ENCODE data around the gene CLDN2.
"Not testable (repeated sequence)": the region's sequence is repeated elsewhere in the genome, so short reads cannot be mapped to it uniquely, and the experiment has no call there.

Gene CLDN2, protein sequence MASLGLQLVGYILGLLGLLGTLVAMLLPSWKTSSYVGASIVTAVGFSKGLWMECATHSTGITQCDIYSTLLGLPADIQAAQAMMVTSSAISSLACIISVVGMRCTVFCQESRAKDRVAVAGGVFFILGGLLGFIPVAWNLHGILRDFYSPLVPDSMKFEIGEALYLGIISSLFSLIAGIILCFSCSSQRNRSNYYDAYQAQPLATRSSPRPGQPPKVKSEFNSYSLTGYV

DNA sequence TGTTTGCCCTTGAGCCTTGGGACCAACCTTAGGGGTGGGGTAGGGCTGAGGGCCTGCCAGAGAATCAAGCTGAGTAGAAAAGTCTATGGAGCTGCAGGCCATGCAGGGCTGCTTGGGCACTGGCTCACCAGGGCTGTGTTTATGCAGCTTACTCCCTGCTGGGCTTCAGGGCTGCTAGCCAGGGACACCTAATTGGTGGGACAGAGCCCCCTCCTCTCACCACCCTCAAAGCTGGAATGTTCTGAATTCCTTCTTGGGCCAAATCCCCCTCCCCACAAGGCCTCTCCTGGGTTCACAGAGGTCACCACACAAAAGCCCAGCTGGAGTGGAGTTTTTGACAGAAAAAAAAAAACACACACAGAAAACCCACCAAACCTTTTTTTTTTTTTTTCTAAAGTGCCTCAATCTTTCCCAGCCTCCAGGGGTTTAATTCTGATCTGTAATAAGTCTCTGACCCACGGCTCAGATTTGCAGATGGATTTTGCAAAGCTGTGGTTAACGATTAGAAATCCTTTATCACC lies at the start of gene CLDN2:
Gene CLDN2, plus strand, starts transcription at position 471 of the 521 bp plus-strand sequence. CDS start 7,827 bp downstream, outside the sequence.
- H3K9me3 ChIP-seq (ENCODE audit: control insufficient read depth, insufficient read depth, low read depth, low read length) = no peaks in the 10 kb centered on the region
- ChIA-PET POLR2A (no interaction called here), CTCF (interaction anchor here (0.6 to 1.8 kb wide), 3 partner anchors 40 to 105 kb away, joined by 3 to 7 read pairs (median 3); no protein-coding TSS in a partner anchor)
- no peak within 1 kb of the TSS for H3K27ac ChIP-seq (ENCODE audit: extremely low read depth, low read depth, low read length)
- no peaks in the 10 kb centered on the region for H3K36me3 ChIP-seq (ENCODE audit: control insufficient read depth in 2 of 2, insufficient read depth in 1 of 2, low read length in 2 of 2)
- TF ChIP-seq ZNF677 (tag by site-specific recombination; IDR thresholded peaks at IDR 0.05) = no peak
- peak; percentile 62 for TF ChIP-seq ZIC2 (tag by site-specific recombination; IDR thresholded peaks at IDR 0.05)
- H3K4me1 ChIP-seq (ENCODE audit: control insufficient read depth, insufficient read depth, low read length) = no peaks in the 10 kb centered on the region
- H3K4me3 ChIP-seq (ENCODE audit: low read depth, low read length) = no peak within 1 kb of the TSS

DNA sequence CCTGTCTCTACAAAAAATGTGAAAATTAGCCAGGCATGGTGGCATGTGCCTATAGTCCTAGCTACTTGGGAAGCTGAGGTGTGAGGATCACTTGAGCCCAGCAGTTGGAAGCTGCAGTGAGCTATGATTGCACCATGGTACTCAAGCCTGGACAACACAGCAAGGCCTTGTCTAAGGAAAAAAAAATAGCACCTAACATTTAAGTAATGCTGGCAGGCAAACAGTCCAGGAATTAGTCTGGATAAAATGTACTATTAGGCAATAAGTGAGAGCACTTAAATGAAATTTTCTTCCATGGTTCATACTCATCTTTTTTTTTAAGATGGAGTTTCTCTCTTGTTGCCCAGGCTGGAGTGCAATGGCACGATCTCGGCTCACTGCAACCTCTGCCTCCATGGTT lies 47.4 kb upstream of the CLDN2 start:
- POLR2A ChIA-PET; H3K9me3 ChIP-seq (ENCODE audit: control insufficient read depth, insufficient read depth, low read depth, low read length); H3K27ac ChIP-seq (ENCODE audit: extremely low read depth, low read depth, low read length); H3K4me1 ChIP-seq (ENCODE audit: control insufficient read depth, insufficient read depth, low read length); H3K36me3 ChIP-seq (ENCODE audit: control insufficient read depth in 2 of 2, insufficient read depth in 1 of 2, low read length in 2 of 2); H3K4me3 ChIP-seq (ENCODE audit: low read depth, low read length): not testable (repeated sequence)
- CTCF ChIA-PET = interaction anchor here (1.0 to 4.8 kb wide), 4 partner anchors 10 to 1198 kb away, joined by 3 to 32 read pairs (median 7); no protein-coding TSS in a partner anchor

DNA sequence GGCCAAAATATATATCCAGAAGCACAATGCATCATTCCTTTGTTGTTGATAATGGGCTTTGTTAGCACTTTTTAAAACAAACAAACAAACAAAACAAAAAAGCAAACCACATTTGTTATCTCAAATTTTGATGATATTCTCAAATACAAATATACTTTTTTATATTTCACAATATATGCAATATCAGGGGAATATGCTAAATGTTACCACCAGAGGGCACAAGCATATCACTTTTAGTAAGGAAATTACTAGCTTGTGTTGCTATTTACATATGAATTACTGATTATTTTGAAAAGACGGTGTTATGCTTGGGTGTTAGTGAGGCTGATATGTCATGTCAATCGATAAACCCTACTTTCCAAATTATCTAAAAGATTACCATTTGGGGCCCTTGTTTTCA lies 46.1 kb upstream of the CLDN2 start:
- CTCF ChIA-PET = interaction anchor here (0.6 to 4.8 kb wide), 28 partner anchors 8 to 1211 kb away, joined by 3 to 32 read pairs (median 3); partner anchors contain the start of genes CLDN2, NCBP2L and RIPPLY1
- POLR2A ChIA-PET = interaction anchor here (1.3 kb wide), 1 partner anchor 125 kb away, joined by 3 read pairs; no protein-coding TSS in a partner anchor

More for the DNA sequence above, 46.1 kb upstream of the CLDN2 start:
- no peak overlapping the region for H3K27ac ChIP-seq (ENCODE audit: extremely low read depth, low read depth, low read length)
- H3K4me1 ChIP-seq (ENCODE audit: control insufficient read depth, insufficient read depth, low read length) = no peaks in the 10 kb centered on the region
- H3K9me3 ChIP-seq (ENCODE audit: control insufficient read depth, insufficient read depth, low read depth, low read length) = no peaks in the 10 kb centered on the region
- TF ChIP-seq ZNF157 (tag by site-specific recombination; IDR thresholded peaks at IDR 0.05) (no peak), ZNF776 (tag by site-specific recombination; IDR thresholded peaks at IDR 0.05; ENCODE audit: borderline replicate concordance) (no peak), ZNF621 (tag by site-specific recombination; IDR thresholded peaks at IDR 0.05) (no peak), ZNF660 (tag by site-specific recombination; IDR thresholded peaks at IDR 0.05) (peak; percentile 64; the same call in 1 of the 2 replicates), ZNF654 (tag by site-specific recombination; IDR thresholded peaks at IDR 0.05; ENCODE audit: low read depth) (peak; percentile 66), ZNF747 (tag by site-specific recombination; IDR thresholded peaks at IDR 0.05) (no peak), TCF7L2 (IDR thresholded peaks at IDR 0.05; ENCODE audit: borderline replicate concordance, low read depth, low read length) (no peak), GLI4 (tag by site-specific recombination; IDR thresholded peaks at IDR 0.05) (no peak), GLIS2 (tag by site-specific recombination; IDR thresholded peaks at IDR 0.05) (no peak), SETDB1 (IDR thresholded peaks at IDR 0.05; ENCODE audit: insufficient read length, low read length) (no peak), GLI2 (tag by site-specific recombination; IDR thresholded peaks at IDR 0.05; ENCODE audit: borderline replicate concordance, low read depth) (no peak)
- TF ChIP-seq, protein P1, sequence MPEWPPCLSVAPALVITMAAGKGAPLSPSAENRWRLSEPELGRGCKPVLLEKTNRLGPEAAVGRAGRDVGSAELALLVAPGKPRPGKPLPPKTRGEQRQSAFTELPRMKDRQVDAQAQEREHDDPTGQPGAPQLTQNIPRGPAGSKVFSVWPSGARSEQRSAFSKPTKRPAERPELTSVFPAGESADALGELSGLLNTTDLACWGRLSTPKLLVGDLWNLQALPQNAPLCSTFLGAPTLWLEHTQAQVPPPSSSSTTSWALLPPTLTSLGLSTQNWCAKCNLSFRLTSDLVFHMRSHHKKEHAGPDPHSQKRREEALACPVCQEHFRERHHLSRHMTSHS (tag by site-specific recombination; IDR thresholded peaks at IDR 0.05) = no peak
- TF ChIP-seq, protein P2, sequence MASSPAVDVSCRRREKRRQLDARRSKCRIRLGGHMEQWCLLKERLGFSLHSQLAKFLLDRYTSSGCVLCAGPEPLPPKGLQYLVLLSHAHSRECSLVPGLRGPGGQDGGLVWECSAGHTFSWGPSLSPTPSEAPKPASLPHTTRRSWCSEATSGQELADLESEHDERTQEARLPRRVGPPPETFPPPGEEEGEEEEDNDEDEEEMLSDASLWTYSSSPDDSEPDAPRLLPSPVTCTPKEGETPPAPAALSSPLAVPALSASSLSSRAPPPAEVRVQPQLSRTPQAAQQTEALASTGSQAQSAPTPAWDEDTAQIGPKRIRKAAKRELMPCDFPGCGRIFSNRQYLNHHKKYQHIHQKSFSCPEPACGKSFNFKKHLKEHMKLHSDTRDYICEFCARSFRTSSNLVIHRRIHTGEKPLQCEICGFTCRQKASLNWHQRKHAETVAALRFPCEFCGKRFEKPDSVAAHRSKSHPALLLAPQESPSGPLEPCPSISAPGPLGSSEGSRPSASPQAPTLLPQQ (tag by site-specific recombination; IDR thresholded peaks at IDR 0.05) = no peak
- TF ChIP-seq, protein P3, sequence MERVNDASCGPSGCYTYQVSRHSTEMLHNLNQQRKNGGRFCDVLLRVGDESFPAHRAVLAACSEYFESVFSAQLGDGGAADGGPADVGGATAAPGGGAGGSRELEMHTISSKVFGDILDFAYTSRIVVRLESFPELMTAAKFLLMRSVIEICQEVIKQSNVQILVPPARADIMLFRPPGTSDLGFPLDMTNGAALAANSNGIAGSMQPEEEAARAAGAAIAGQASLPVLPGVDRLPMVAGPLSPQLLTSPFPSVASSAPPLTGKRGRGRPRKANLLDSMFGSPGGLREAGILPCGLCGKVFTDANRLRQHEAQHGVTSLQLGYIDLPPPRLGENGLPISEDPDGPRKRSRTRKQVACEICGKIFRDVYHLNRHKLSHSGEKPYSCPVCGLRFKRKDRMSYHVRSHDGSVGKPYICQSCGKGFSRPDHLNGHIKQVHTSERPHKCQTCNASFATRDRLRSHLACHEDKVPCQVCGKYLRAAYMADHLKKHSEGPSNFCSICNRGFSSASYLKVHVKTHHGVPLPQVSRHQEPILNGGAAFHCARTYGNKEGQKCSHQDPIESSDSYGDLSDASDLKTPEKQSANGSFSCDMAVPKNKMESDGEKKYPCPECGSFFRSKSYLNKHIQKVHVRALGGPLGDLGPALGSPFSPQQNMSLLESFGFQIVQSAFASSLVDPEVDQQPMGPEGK (tag by site-specific recombination; IDR thresholded peaks at IDR 0.05) = no peak
- TF ChIP-seq, protein P4, sequence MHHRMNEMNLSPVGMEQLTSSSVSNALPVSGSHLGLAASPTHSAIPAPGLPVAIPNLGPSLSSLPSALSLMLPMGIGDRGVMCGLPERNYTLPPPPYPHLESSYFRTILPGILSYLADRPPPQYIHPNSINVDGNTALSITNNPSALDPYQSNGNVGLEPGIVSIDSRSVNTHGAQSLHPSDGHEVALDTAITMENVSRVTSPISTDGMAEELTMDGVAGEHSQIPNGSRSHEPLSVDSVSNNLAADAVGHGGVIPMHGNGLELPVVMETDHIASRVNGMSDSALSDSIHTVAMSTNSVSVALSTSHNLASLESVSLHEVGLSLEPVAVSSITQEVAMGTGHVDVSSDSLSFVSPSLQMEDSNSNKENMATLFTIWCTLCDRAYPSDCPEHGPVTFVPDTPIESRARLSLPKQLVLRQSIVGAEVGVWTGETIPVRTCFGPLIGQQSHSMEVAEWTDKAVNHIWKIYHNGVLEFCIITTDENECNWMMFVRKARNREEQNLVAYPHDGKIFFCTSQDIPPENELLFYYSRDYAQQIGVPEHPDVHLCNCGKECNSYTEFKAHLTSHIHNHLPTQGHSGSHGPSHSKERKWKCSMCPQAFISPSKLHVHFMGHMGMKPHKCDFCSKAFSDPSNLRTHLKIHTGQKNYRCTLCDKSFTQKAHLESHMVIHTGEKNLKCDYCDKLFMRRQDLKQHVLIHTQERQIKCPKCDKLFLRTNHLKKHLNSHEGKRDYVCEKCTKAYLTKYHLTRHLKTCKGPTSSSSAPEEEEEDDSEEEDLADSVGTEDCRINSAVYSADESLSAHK (tag by site-specific recombination; IDR thresholded peaks at IDR 0.05) = no peak
- TF ChIP-seq, protein P5, sequence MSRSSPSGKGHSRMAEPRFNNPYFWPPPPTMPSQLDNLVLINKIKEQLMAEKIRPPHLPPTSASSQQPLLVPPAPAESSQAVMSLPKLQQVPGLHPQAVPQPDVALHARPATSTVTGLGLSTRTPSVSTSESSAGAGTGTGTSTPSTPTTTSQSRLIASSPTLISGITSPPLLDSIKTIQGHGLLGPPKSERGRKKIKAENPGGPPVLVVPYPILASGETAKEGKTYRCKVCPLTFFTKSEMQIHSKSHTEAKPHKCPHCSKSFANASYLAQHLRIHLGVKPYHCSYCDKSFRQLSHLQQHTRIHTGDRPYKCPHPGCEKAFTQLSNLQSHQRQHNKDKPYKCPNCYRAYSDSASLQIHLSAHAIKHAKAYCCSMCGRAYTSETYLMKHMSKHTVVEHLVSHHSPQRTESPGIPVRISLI (tag by site-specific recombination; IDR thresholded peaks at IDR 0.05) = no peak
- TF ChIP-seq, protein P6, sequence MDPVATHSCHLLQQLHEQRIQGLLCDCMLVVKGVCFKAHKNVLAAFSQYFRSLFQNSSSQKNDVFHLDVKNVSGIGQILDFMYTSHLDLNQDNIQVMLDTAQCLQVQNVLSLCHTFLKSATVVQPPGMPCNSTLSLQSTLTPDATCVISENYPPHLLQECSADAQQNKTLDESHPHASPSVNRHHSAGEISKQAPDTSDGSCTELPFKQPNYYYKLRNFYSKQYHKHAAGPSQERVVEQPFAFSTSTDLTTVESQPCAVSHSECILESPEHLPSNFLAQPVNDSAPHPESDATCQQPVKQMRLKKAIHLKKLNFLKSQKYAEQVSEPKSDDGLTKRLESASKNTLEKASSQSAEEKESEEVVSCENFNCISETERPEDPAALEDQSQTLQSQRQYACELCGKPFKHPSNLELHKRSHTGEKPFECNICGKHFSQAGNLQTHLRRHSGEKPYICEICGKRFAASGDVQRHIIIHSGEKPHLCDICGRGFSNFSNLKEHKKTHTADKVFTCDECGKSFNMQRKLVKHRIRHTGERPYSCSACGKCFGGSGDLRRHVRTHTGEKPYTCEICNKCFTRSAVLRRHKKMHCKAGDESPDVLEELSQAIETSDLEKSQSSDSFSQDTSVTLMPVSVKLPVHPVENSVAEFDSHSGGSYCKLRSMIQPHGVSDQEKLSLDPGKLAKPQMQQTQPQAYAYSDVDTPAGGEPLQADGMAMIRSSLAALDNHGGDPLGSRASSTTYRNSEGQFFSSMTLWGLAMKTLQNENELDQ (tag by site-specific recombination; IDR thresholded peaks at IDR 0.05; ENCODE audit: low read depth) = no peak
- H3K36me3 ChIP-seq (ENCODE audit: control insufficient read depth in 2 of 2, insufficient read depth in 1 of 2, low read length in 2 of 2) = no peaks in the 10 kb centered on the region; a peak in 1 of 3 replicates
- H3K4me3 ChIP-seq (ENCODE audit: low read depth, low read length) = no peak overlapping the region
